ENCODE data around the gene DENND4B.

DENND4B gene

GRCh38 chr1:153968972-153969371, 22.5 kb upstream of the DENND4B start:
- DNase-seq (ENCODE audit: low read depth) = no peak
- TF ChIP-seq CTCF (IDR thresholded peaks at IDR 0.05; ENCODE audit: control insufficient read depth, extremely low read depth, insufficient read depth) = no peak
- H3K4me3 ChIP-seq (ENCODE audit: low read depth, low read length) = peak overlapping the region; percentile 97

GRCh38 chr1:153968408-153968807, 21.9 kb upstream of the DENND4B start:
- no peak for TF ChIP-seq CTCF (IDR thresholded peaks at IDR 0.05; ENCODE audit: control insufficient read depth, extremely low read depth, insufficient read depth)
- H3K4me3 ChIP-seq (ENCODE audit: low read depth, low read length) = peak overlapping the region; percentile 97
- no peak for DNase-seq (ENCODE audit: low read depth)

GRCh38 chr1:153968000-153968363, 21.5 kb upstream of the DENND4B start:
- peak overlapping the region; percentile 97 for H3K4me3 ChIP-seq (ENCODE audit: low read depth, low read length)
- TF ChIP-seq CTCF (IDR thresholded peaks at IDR 0.05; ENCODE audit: control insufficient read depth, extremely low read depth, insufficient read depth) = no peak
- no peak for DNase-seq (ENCODE audit: low read depth)

- peak; percentile 50 for TF ChIP-seq CTCF (IDR thresholded peaks at IDR 0.05; ENCODE audit: control insufficient read depth, extremely low read depth, insufficient read depth)
- peak within 1 kb of the TSS; percentile 97 for H3K4me3 ChIP-seq (ENCODE audit: low read depth, low read length)
Measured at GRCh38 chr1:153967107-153967999, 20.8 kb upstream of the DENND4B start, which contains the start of gene CREB3L4. TSS of gene CREB3L4 (plus strand) at chr1:153967902. CDS start at chr1:153968526, 624 bp downstream.

GRCh38 chr1:153963850-153964331, 17.4 kb upstream of the DENND4B start:
- no peak for DNase-seq (ENCODE audit: low read depth)
- peak overlapping the region; percentile 93 for H3K4me3 ChIP-seq (ENCODE audit: low read depth, low read length)
- no peak for TF ChIP-seq CTCF (IDR thresholded peaks at IDR 0.05; ENCODE audit: control insufficient read depth, extremely low read depth, insufficient read depth)

More at GRCh38 chr1:153967107-153967999, 20.8 kb upstream of the DENND4B start, which contains the start of gene CREB3L4:
- DNase-seq (ENCODE audit: low read depth) = peak; percentile 98

- H3K4me3 ChIP-seq (ENCODE audit: low read depth, low read length) = peak within 1 kb of the TSS; percentile 93
- no peak for TF ChIP-seq CTCF (IDR thresholded peaks at IDR 0.05; ENCODE audit: control insufficient read depth, extremely low read depth, insufficient read depth)
- DNase-seq (ENCODE audit: low read depth) = peak; percentile 93
Measured at GRCh38 chr1:153963030-153963849, 16.7 kb upstream of the DENND4B start, which contains the start of gene SLC39A1. TSS of gene SLC39A1 (minus strand) at chr1:153963537. CDS start at chr1:153962715, 822 bp downstream.

All from LNCaP clone FGC (cell line).